Heart left ventricle (tissue), 13 donors: ENCODE results near the gene KLHDC7B.

Experiments
- CTCF ChIP-seq, 12 donors: fragments of 200-600 bp; sonication (generic) in 4 of 12; IDR thresholded peaks; one replicate each; pipeline versions ENCODE4 v1.5.0 to v1.8.0; 2018 to 2022; ENCODE audit warnings: antibody characterized with exemption in 12 of 12, mild to moderate bottlenecking in 5 of 12
- POLR2A ChIP-seq, 2 donors: fragments of 450-650 bp; IDR thresholded peaks; one replicate each; pipeline ENCODE4 v1.6.1; 2017; ENCODE audit warnings: antibody characterized with exemption in 2 of 2, mild to moderate bottlenecking in 2 of 2, moderate library complexity in 2 of 2
- donor health status: ischemic (EF 13 %, LVEDD 7.1; RV severe dilation, severe dysfunction).
- donor health status: DM: no; HTN: yes; CAD: no.
- donor health status: DM: no; HTN: no; CAD: no.
- donor health status: ischemic (EF 25% LVEDD 6.9; RV normal size, moderate dysfunction).
- donor health status: ischemic (EF 25% LVEDD 5.7; RV mildly dilated, moderate dysfunction).
- donor health status: ischemic (EF 35%, LVEDD 5.7; RV mildly dilated, moderate dysfunction).
- donor health status: nonischemic (EF 11% LVEDD 7.7; RV severe dilation, severe dysfunction).
- donor health status: DM: yes; HTN: yes; CAD: no.
- donor health status: PGD.
- donor health status: ischemic (EF 29% LVEDD 5.4; RV normal size, mild dysfunction).
- donor health status: nonischemic (EF 23%, LVEDD 6.1; RV moderate dilation, normal function).

GRCh38 chr22:50563413-50564160, 17.9 kb downstream of the KLHDC7B start:
- no peak for TF ChIP-seq CTCF (IDR thresholded peaks at IDR 0.05)
- no peak for TF ChIP-seq POLR2A (IDR thresholded peaks at IDR 0.05)
